Stimulated activated CD4-positive, alpha-beta T cell treated with anti-CD3 and anti-CD28 coated beads, TNF-alpha, amount 100 ng/mL, for 4 hours (primary cell): Measurements from ENCODE around the gene IRX2.

ENCODE experiments used
- DNase-seq, 3 experiments: peaks; one replicate each; pipeline ENCODE4 v3.0.0-alpha.2; 2020; ENCODE audit warnings: low read depth in 3 of 3

IRX2 gene

DNA sequence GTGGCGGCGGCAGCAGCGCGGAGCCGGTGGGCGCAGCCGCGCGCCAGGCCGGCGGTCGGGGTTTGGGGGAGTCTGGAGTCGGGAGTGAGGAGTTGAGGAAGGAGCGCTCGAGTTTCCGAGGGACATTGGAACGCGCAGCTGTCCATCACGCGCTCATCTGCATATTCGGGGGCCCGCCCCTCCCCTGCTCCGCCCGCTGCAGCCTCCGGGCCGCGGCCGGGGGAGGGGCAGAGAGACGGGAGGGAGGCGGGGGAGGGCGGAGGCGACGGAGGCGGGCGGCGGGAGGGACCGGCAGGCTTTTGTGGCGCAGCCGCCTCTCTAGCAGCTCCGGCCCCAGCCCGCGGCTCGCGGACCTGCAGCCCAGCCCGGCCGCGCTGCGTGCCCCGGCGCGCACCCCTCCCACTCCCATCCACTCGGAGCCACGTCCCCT lies at the start of gene IRX2:
Gene IRX2, minus strand, starts transcription at position 86 of the 430 bp plus-strand sequence. CDS start 264 bp downstream, outside the sequence.
- DNase-seq: no peak

DNA sequence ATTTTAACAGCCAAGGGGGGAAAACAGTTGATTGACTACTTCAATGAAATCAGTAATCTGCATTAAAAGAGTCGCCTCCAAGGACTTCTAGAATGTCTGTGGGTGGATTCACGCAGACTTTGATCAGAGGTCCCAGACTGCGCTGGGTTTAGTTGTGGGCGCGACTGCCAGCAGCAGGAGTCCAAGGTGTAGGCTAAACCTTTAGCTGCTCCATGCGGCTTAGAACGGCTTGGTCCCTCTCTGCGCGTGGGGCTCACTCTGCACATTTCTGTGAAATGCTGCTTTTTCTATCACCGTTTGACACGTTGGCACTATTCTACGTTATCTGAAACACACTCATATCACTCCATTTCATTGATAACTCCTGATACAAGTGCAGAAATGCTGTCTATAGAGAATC lies 48.6 kb upstream of the IRX2 start:
- DNase-seq: no peak

DNA sequence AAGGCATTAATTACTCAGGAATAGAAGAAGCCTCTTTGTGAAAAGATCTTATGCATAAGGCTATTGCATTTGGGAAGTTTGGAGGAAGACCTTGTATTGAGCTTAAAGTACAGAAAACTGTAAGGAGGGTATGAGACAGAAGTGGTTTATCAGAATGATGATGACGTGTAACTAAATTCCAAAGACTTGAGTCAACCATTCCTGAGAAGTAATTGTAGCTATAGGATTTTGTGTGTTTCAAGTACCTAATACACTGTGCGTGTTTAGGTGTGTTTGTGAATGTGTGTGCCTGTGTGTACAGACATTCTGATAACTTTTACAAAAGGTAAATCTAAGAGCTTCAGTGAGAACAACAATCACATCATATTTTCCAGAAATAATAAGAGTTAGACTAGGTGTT lies 46.5 kb upstream of the IRX2 start:
- no peak for DNase-seq

DNA sequence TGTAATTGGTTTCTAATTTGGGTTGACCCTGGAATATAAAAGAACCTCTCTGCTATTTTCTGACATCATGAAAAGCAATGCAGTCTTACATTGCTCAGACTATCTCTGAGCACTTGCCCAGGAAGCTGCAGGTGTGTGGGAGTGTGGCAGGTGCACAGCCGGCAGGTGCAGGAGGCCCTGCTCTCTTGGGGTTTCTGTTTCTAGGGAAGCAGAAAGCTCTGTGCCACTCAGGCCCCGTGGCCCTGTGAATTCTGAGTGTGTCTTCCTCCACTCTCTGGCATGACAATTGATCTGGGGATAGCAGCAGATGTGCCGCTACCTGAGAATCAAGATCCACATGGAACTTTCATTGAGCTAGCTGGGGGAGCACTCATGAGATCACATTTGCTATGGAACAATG lies 45.7 kb upstream of the IRX2 start:
- DNase-seq: no peak

DNA sequence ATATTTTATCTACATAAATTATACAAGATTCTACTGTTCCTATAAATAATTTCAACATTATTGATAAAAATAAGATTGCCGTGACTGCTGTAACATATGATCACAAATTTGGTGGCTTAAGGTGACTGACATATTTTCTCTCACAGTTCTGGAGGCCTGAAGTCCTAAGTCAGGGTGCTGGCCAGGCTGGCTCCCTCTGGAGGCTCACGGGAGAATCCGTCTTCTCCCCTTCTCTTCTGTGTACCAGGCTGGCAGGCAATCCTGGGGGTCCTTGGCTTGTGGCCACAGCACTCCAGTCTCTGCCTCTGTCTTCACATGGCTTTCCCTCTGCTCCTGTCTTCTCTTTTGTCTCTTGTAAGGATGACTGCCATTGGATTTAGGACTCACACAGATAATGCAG lies 31.7 kb upstream of the IRX2 start:
- no peak for DNase-seq

DNA sequence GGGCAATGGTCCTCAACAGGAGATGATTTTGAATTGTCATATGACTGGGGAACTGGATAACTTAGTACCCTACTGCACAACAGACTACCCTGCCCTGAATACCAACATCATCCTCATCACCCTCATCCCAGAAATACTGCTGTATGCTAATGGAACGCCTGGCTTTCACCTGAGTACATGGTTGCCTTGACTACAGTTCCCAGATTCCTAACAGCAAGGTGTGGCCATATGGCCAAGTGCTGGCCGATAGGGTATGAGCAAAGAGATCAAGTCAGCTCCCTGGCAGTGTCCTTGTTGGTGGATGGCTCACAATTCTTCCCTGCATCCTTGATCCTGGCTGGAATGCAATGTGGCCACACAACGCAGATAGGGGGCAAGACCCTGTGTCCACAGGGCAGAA lies 31.2 kb upstream of the IRX2 start:
- DNase-seq: no peak

DNA sequence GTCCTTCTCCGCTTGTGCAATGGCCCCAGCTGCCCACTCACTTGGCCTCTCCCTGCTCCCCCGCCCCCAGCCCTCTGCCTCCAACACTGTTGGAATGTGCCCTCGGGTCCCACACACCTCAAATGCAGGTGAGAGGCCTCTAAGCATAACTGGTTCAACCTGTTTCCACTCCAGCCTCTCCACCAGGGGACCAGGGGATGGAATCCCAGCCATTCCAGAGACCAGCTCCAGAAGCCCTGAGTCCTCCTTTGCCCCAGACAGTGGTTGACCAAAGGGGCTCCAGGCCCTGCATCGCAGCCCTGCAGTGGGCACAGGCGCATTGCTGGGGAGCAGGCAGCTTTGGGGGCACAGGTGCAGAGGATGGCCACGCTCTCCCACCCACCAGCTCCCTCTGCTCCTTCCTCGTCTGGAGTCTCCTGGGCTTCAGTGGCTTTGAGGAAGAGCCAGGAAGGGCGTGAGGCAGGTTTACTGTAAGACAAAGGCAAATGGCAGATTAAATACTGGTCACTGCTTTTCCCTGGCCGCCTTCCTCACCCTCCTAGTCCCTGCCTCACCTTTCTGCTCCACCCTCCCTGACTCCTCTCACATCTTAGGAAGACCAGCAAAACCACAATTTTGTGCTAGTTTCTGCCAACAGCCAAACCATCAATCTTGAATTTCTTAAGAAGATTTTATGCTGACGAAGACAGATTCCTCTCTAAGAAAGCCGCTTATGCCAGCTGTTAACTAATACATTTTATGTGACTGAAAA lies 29.1 kb upstream of the IRX2 start:
- DNase-seq: no peak

DNA sequence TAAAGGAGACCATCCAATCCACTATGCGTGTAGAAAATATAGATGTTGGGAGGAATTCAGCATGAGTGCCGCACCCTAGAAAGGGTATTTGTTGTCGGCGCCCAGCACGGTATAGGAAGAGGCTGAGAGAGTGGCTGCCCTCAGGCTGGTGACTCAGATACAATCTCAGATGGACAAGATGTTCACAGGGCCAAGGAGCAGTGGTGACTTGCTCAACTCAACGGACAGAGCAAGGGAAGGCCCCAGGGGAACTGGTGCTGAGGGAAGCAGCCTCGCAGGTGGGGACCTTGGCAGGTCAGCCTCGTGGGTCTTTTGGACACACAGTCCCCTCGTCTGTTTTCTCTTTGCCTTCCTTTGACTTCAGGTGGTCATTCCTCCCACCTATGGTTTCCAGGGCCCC lies 28.0 kb upstream of the IRX2 start:
- DNase-seq: no peak

DNA sequence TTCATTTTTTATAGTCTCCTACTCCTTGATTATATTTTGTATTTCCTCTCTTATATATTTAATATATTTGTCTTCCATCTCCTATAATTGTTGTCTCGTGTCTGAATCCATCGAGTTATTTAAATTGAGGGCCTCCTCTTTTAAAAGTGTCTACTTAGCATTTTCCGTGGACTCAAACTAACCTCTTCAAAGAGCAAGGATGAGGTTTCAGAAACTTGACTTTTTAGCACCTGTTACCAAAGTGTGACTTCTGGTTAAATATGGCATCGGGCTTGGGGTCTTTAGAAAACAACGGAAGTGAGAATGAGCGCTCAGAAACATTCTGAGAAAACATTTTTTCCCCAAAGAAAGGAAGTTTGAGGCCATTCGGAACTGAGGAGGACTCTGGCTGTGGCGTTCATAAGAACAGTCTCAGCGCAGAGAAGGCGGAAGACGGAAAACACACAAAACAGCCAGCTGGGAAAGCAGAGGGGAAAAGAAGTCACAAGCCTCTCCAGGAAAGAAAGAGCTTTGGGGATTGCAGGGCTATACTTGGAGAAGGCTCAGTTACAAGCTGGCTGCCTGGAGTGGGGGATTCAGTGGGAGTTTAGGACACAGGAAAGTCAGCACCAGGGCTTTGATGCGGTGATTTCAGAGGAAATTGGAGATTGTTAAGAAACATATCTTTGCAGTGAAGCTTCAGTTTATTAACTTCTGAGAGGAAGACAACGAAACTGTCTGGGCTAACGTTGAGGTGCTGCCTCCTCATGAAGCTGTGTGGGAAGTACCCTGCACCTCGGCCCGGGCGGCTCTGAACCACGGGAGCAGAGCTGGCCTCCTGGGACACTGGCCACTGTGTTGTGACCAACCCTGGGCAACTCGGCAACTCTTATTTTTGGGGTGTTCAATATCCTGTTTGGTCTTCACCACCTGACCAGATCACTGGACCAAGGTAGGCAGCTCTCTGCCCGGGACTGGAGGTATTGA lies 25.1 kb upstream of the IRX2 start:
- DNase-seq: no peak

DNA sequence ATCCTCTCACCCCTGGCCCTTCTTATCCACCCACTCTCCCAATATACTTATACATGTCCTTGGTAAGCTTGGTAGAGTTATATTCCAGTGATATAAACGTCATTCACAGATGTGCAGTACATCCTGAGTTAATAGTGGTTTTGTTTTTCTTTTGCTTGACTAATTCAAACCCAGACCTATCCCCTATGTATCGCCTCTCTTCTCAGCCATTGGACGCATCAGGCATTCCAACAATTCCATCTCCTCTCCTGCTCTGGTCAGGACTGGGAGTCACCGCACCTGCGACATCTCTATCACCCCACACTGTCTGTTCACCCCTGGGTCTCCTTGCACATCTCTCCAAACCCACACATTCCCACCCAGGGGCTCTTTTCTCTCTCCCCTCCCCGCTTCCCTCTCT lies 21.9 kb upstream of the IRX2 start:
- DNase-seq: no peak

DNA sequence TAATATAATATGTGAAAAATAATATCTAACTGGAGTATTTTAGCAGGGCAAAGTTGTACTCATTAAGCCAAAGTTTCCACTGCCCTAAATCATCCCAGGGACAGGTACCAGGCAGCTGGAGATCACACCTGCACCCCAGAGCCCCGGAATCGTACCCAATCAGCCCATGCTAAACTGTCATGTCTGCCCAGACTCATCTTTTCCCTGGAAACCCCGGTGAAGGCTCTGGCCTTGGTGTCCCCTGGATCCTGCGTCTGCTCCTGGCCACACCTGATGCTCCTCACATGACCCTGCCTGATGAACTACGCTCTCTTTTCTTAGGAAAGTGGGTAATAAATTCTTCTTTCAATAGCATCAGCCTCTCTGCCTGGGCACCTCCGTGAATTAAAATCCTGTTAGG lies 15.6 kb upstream of the IRX2 start:
- no peak for DNase-seq

DNA sequence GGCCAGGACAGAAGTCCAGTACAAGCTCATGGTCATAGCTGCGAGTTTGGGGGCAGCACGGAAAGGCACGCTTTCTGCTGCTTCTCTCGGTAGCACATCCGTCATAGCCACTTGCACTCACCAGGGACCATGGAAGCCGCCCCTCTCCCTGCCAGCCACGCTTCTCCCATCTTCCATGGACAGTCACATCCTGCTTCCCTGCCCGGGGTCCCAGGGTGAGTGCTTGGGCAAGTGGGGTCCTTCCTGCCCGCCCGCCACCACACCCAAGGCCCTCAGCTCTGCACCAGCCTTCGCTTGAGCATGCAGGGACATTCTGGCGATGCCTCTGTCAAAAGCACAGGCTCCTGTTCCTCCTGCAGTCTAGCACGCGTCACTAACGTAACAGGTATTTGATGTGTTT lies 13.1 kb upstream of the IRX2 start:
- no peak for DNase-seq

DNA sequence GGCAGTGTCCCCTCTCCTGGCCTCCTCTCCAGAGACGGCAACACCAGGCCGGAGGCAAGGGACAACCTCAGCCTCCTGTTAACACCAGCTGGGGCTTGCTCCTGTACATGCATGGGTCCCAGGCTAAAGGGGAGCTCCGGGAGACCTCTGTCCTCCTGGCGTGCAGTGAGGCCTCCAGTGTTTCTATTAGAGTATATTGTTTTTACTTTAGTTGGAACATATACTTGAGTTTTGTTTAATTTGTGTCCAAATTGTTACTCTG lies 12.0 kb upstream of the IRX2 start:
- DNase-seq: no peak

DNA sequence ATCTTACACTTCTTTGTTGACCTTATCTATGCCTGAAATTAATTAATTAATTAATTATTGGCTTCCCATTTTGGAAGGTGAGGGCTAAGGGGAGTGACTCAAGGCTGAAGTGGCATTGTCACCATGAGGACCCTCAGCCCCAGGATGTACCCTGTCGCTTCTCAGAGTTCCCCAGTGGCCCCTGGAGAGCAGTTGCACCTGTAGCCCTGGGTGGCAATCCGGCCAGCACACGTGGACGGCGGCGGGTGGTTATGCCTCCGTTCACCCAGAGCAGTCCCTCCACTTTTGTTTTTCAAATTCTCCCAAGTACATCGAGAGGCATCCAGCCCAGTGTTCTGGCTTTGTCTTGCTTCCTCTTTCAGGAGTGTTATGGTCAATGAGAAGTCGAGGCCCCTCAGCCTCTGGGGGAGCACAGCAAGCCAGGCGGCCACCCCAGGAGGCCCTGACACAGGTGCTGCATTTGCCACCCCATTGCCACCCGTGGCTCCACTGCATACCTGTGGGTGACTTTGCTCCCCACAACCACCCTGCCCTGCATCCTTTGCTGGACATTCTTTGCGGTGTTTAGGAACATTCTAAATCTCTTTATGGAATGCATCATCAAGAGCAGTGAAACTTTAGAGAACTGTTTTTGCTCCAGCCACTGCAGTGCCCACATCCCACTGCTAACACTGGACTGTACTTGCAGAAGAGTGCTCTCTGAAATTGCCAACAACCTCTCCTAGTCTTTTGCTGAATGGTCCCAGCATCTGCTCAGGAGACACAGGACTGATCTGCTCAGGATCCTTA lies 11.5 kb upstream of the IRX2 start:
- no peak for DNase-seq

DNA sequence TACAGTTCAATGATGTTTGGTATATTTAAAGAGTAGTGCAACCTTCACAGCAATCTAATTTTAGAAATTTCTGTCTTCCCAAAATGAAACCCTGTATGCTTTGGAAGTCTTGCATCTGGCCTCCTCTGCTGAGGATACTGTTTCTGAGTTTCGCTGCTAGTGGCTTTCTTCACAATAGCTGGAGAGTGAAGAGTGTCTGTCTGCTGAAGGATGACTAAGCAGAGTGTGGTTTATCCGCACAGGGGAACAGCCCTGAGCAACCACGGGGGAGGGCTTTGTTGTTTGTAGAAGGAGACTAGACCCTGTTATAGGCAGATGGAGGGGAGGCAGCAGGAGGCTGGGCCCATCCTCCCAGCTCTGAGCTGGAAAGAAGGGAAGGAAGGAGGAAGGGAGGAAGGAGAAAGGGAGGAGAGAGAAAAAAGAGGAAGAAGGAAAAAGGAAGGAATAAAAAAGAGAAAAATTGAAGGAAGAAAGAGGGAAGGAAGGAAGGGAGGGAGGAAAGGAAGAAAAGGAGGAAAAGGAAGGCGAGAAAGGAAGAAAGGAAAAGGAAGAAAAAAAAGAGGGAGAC lies 10.5 kb upstream of the IRX2 start:
- no peak for DNase-seq

DNA sequence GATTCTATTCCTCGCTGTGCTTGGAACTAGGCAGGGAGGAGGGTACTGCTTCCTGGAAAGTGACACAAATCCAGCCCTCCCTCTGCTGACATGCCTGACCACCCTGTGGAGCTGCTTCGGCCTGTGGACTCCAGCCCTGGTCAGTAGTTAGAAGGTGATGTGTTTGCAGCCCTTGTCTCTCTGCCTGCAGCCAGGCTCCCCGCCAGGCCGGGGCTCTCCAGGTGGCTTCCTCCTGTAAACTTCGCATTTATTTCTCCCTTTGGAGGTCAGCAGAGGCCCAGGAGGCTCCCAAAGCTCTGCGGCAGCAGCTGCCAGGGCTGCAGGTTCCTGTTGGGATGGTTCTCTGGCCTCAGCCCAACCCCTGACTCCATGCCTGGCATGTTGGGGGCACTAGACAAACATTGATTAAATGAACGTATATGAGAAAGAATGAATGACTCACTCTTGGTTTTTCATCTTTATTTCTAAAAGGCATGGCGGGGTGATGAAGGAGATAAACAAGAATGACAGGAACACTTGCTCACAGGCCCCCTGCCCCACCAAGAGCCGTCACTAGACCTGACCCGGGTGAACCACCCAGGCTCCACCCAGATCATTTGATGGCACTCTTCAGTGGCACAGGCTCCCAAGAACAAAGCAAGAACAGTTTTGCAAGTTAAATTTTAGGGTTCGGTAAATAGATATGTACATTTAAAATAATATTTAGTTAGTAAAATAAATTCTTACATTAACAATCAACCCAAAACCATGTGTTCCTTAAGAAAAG lies 8.4 kb upstream of the IRX2 start:
- DNase-seq: no peak

DNA sequence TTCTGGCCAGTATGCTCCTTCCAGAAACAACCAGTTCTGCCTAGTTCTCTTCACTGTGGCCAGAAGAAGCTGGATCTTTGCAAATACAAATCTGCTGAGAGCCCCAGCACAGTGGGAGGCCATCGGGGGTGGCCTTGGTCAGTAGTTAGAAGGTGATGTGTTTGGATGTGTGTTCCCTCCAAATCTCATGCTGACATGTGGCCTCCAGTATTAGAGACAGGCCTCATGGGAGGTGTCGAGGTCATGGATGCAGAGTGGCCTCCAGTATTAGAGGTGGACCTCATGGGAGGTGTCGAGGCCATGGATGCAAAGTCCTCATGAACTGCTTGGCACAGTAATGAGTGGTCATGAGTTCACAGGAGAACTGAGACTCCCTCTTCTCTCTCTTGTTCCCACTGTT lies 7.6 kb upstream of the IRX2 start:
- no peak for DNase-seq

DNA sequence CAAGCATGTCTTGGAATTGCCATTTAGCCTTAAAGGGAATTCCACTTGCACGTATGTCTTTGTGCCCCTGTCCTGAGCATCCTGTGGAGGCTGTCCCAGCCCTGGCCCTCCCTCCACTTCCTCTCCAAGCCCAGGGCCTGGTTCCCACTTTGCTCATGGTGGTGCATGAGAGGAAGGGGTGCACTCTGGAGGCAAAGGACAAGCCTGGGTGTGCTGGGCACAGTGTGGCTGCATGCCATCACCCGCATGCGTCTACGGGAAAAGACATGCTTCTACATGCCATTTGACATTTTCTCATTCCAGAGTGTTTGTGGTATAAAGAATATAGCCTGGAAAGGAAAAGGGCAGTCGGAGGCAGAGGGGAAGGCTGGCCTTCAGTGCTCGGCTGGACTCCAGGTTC lies 7.2 kb upstream of the IRX2 start:
- no peak for DNase-seq

DNA sequence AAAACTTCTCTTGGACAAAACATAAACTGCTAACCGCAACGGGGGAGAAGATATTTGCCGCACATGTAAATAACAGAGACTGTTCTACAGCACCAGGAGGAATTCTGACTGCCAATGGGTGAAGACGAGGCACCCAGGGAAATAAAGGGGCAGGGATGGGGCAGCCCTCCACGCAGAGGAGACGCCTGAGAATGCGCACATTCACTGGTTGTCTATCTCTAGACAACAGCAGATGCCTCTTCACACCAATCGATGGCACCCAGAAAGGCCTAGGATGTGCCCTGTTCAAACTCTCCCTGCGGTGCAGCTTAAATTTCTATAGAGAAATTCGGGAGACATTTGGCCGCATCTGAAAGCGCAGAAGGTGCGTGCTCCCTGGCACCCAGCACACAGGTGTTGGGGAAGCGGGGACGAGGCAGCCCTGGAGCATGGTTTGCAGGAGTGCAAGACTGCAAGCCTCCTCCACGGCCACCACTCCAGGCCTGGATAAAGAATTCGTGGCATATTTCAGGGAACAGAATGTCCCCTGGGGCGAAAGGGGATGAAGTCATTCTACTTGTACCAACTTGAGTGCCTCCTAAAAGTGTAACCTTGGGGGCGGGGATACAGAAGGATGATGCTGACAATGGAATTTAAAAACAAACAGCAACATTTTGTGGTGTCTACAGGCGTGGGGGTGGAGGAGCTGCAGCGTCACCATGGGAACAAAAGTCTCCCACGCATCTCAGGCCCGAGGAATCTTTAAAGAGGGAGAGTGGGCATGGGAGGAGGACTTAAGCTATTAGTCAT lies 6.3 kb upstream of the IRX2 start:
- DNase-seq: no peak
